Measurements from ENCODE around the gene PMEPA1. TPM values are rescaled to one million over a fixed set of nuclear protein-coding genes. Genes with fewer than 3 reads are reported as not detected.

The PMEPA1 gene
- total and polyA plus RNA-seq, 2 donors (not counting 3 experiments of a cell fraction or from before 2014, with no cell fraction given), result 31.6 to 33.2 TPM

- intact Hi-C loops (cut with micrococcal nuclease) (no loop called here), dilution Hi-C loops (cut with MboI; ENCODE audit: extremely low pct_ligation_motif_present, low sequenced_read_pairs) (no loop called here)
- no peaks in the 10 kb centered on the region for H3K9me3 ChIP-seq (replicated peaks; ENCODE audit: control insufficient read depth, insufficient read depth, low read length)
- POLR2A ChIA-PET, result no interaction called here
- H3K4me1 ChIP-seq (ENCODE audit: control insufficient read depth, extremely low read depth, insufficient read depth, low read length), result peaks cover 7% of the 10 kb centered on the region
- H4K20me1 ChIP-seq (replicated peaks; ENCODE audit: control insufficient read depth, extremely low read depth, insufficient read depth, low read length), result no peaks in the 10 kb centered on the region
- CTCF ChIA-PET, result no interaction called here
- no peak overlapping the region for H3K4me2 ChIP-seq (ENCODE audit: insufficient read depth, low read length)
- H3K79me2 ChIP-seq (ENCODE audit: control insufficient read depth, insufficient read depth, low read length), result peaks cover 50% of the 10 kb centered on the region
- no peaks in the 10 kb centered on the region for H3K36me3 ChIP-seq (ENCODE audit: control insufficient read depth in 2 of 2, extremely low read depth in 1 of 2, insufficient read depth in 2 of 2, low read length in 2 of 2)
- no peak overlapping the region for H3K9ac ChIP-seq (replicated peaks; ENCODE audit: extremely low read depth, insufficient read depth, low read length)
- no peak for TF ChIP-seq POLR2A (IDR thresholded peaks at IDR 0.05; ENCODE audit: low read depth, low read length)
- TF ChIP-seq CTCF (IDR thresholded peaks at IDR 0.05; ENCODE audit: extremely low read depth in 1 of 2, insufficient read depth in 1 of 2, low read depth in 1 of 2, low read length in 2 of 2), result no peak
- TF ChIP-seq FOS (IDR thresholded peaks at IDR 0.05; ENCODE audit: borderline replicate concordance, insufficient read depth, low read length), result no peak
- TF ChIP-seq GATA2 (IDR thresholded peaks at IDR 0.05; ENCODE audit: insufficient read depth, insufficient read length, low read depth, low read length), result no peak
- TF ChIP-seq JUN (IDR thresholded peaks at IDR 0.05; ENCODE audit: borderline replicate concordance, insufficient read depth, insufficient read length, low read depth), result no peak
- no peak for TF ChIP-seq POLR2AphosphoS5 (IDR thresholded peaks at IDR 0.05; ENCODE audit: insufficient read depth, low read depth, low read length)
- TF ChIP-seq MYC (IDR thresholded peaks at IDR 0.05; ENCODE audit: low read depth, low read length), result no peak
- no peak for TF ChIP-seq EZH2 (IDR thresholded peaks at IDR 0.05; ENCODE audit: borderline replicate concordance, low read depth, low read length, severe bottlenecking)
- no peak for TF ChIP-seq MAX (IDR thresholded peaks at IDR 0.05; ENCODE audit: insufficient read depth, insufficient read length)
- no peak overlapping the region for H3K27ac ChIP-seq (ENCODE audit: insufficient read depth, low read depth, low read length)
- H3K9me1 ChIP-seq (replicated peaks; ENCODE audit: control insufficient read depth, extremely low read depth, insufficient read depth, low read length), result no peaks in the 10 kb centered on the region
- DNase-seq (ENCODE audit: low read depth, low spot score), result no peak
- H3K27me3 ChIP-seq (ENCODE audit: control insufficient read depth in 2 of 2, insufficient read depth in 2 of 2, low read length in 2 of 2), result no peaks in the 10 kb centered on the region
- H2AFZ ChIP-seq (ENCODE audit: low read depth, low read length), result no peak overlapping the region
- no TSS peak for BruUV-seq (replicated peaks)
- FAIRE-seq, result no peak
- H3K4me3 ChIP-seq (replicated peaks in 1 of 3; ENCODE audit: insufficient read depth in 1 of 3, low read depth in 1 of 3, low read length in 3 of 3), result no peak overlapping the region
These were observed 40.2 kb downstream of the PMEPA1 start for GRCh38 chr20:57669632-57670031.

All from endothelial cell of umbilical vein (primary cell).